Gastroesophageal sphincter (tissue), 3 donors: ENCODE results near the gene CIB2.

Experiments
- POLR2A ChIP-seq, 2 donors: fragments of 450-650 bp; IDR thresholded peaks; one replicate each; pipeline ENCODE4 v1.6.1; 2017; ENCODE audit warnings: antibody characterized with exemption in 2 of 2, mild to moderate bottlenecking in 2 of 2, moderate library complexity in 1 of 2
- POLR2AphosphoS5 ChIP-seq: sonication (generic); formaldehyde crosslinking; IDR thresholded peaks from one replicate; pipeline ENCODE4 v1.6.1; 2017; ENCODE audit warnings: antibody characterized with exemption
- TF ChIP-seq, protein P1 (sequence below), 4 experiments: fragments of 200-600 bp in 2 of 4; fragments of 450-650 bp in 2 of 4; sonication (generic) in 1 of 4; IDR thresholded peaks; one replicate each; pipeline ENCODE4 v1.5.1; 2017 to 2019; ENCODE audit warnings: antibody characterized with exemption in 4 of 4, mild to moderate bottlenecking in 2 of 4, moderate library complexity in 2 of 4

DNA sequence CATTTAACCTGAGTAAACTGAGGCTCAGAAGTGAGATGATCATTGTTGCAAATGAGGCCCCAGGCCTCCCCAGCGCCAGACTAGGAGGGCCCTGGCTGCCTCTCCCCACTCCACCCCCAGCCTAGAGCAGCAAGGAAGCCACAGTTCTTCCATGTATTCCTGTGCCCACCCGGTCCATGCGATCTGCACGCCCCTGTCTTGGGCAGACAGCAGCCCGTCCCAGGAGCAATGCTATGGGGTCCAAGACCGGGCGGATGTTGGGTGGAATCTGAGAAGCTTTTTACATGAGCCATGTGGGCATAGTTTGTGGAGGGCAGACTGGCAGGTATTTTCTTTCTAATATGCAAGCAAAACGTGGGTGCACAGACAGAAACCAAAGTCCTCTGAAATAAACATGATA, 23.8 kb downstream of the CIB2 start:
- TF ChIP-seq, protein P1, sequence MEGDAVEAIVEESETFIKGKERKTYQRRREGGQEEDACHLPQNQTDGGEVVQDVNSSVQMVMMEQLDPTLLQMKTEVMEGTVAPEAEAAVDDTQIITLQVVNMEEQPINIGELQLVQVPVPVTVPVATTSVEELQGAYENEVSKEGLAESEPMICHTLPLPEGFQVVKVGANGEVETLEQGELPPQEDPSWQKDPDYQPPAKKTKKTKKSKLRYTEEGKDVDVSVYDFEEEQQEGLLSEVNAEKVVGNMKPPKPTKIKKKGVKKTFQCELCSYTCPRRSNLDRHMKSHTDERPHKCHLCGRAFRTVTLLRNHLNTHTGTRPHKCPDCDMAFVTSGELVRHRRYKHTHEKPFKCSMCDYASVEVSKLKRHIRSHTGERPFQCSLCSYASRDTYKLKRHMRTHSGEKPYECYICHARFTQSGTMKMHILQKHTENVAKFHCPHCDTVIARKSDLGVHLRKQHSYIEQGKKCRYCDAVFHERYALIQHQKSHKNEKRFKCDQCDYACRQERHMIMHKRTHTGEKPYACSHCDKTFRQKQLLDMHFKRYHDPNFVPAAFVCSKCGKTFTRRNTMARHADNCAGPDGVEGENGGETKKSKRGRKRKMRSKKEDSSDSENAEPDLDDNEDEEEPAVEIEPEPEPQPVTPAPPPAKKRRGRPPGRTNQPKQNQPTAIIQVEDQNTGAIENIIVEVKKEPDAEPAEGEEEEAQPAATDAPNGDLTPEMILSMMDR (IDR thresholded peaks at IDR 0.05): no peak
- no peak for TF ChIP-seq POLR2AphosphoS5
- TF ChIP-seq POLR2A (IDR thresholded peaks at IDR 0.05): no peak
